Left ventricle myocardium superior (tissue), 1 donor: ENCODE data around the gene USP20. TPM values are rescaled to one million over a fixed set of nuclear protein-coding genes. Genes with fewer than 3 reads are reported as not detected.

Experiments used
- ATAC-seq: fragments of 200-7000 bp; cut with Tn5 transposase; one replicate; pipeline ENCODE4 v1.9.1; 2020; ENCODE audit warnings: mild to moderate bottlenecking, moderate library complexity
- DNase-seq: peaks from one replicate; pipeline ENCODE4 v3.0.0-alpha.2; 2020
- intact Hi-C: fragments of 100-400 bp; cut with micrococcal nuclease; formaldehyde crosslinking; loops from one replicate; pipeline ENCODE4 v1.11.0; 2022
- total RNA-seq: library from RNA; stranded (reverse); fragmentation: NEBNext Ultra II Directional; extraction: Animal tissue kit (Norgen Biotek cat#: 25700); gene quantifications from one replicate; pipeline ENCODE4 v1.2.1, GENCODE V29; 2021
- donor health status: DM: no; HTN: yes; CAD: no; lungs with severe emphysema.

USP20 gene
- total RNA-seq, 1 donor from 2014 or later: 11.6 TPM

GRCh38 chr9:129848712-129849441, 13.6 kb downstream of the USP20 start:
- no peak for DNase-seq
- intact Hi-C loops: no loop called here
- no peak for ATAC-seq

DNA sequence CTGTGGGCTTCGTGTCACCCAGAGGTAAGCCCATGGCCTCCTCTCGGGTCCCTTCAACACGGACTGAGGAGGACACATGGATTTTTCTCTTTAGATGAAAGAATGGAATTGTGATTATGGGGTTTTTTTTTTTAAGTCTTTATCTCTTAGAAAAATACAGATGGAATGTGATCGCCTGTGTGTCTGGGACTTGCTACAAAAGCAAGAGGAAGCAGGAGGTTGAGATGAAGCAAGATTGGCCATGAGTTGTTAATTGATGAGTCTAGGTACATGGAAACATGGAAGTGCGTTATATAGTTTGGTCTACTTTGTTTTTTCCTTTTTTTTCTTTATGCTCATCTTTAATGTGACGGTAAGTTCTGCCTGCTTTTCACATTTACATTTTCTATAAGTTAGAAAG, 14.6 kb downstream of the USP20 start:
- intact Hi-C loops: no loop called here
- DNase-seq (no peak), ATAC-seq (no peak)

DNA sequence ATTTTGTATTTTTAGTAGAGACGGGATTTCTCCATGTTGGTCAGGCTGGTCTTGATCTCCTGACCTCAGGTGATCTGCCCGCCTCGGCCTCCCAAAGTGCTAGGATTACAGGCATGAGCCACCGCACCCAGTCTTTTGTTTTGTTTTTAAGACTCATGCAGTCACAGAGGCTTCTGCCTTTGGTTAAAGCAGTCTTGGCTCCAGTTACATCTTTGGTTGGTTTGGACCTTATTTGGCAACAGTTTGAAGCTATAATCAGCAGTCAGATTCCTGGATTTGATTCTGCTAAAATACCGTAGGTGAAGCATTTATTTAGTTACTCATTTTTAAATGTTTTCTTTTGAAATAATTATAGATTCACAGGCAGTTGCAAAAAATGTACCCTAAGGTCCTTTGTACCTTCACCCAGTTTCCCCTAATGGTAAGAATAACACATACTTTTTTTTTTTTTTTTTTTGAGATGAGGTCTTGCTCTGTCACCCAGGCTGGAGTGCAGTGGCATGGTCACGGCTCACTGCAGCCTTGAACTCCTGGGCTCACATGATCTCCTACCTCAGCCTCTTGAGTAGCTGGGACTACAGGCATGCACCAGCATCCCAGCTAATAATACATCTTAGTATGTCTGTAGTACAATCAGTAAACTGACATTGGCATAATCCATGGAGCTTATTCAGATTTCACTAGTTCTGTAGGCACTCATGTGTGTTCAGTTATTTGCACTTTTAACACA, 15.7 kb downstream of the USP20 start:
- DNase-seq (no peak), ATAC-seq (no peak)
- intact Hi-C loops: no loop called here

GRCh38 chr9:129851821-129852220, 16.6 kb downstream of the USP20 start:
- intact Hi-C loops: no loop called here
- ATAC-seq (no peak), DNase-seq (no peak)

DNA sequence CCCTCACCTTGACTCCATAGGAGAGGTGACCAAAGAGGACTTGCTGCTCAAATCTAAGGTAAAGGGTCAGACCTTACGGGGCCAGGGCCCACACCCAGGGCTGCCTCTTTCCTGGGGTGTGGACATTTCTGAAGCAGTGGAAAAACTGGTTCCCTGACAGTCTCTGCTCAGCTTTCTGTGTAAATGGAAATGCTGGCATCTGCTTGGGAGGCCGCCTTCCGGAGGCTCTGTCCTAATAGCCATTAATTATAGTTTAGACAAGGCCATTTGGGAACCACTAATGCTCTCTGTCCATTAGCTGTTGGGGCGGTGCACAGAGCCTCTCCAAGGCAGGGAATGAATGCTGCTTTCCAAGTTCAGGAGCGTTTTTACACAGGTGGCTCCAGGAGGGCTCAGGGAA, 17.3 kb downstream of the USP20 start:
- intact Hi-C loops: no loop called here

GRCh38 chr9:129853614-129854013, 18.4 kb downstream of the USP20 start:
- intact Hi-C loops: no loop called here
- ATAC-seq (no peak), DNase-seq (no peak)

More for the DNA sequence above, 17.3 kb downstream of the USP20 start:
- DNase-seq (no peak), ATAC-seq (no peak)

GRCh38 chr9:129854588-129855110, 19.4 kb downstream of the USP20 start:
- DNase-seq (no peak), ATAC-seq (no peak)
- intact Hi-C loops: no loop called here

- no peak for ATAC-seq
- intact Hi-C loops: no loop called here
- no peak for DNase-seq
Measured at GRCh38 chr9:129857207-129857606, 21.9 kb downstream of the USP20 start.

DNA sequence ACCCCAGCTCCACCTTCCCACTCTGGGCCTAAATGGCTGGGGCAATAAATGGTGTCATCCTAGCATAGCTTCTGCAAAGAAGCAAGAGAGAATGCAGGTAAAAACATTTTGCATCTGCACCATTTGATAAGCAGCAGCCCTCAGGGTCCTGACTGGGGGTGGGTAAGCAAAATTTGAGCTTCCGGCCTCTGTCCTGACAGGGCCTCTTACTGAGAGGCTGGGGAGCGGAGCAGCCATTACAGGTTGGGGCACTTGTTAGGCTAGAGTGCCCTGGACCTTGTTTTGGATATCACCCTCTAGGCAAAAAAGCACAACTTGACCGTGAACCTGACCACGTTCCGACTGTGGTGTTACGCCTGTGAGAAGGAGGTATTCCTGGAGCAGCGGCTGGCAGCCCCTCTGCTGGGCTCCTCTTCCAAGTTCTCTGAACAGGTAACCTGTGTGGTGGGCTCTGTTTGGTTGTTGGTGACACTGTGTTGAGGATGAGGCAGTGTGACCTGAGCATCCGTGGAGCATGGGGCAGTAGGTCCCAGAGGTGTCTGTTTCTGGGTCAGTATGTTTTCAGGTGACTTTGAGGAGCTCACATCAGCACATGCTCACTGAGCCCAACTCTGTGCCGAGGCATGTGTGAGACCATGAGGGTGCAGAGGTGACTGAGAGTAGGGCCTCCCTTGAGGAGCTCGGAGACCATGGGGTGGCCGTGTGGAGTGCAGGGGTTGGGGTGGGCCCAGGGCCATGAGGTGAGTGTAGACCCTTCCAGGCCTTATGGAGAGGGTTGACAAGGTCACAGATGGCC, 23.1 kb downstream of the USP20 start:
- intact Hi-C loops: no loop called here
- DNase-seq (no peak), ATAC-seq (no peak)

DNA sequence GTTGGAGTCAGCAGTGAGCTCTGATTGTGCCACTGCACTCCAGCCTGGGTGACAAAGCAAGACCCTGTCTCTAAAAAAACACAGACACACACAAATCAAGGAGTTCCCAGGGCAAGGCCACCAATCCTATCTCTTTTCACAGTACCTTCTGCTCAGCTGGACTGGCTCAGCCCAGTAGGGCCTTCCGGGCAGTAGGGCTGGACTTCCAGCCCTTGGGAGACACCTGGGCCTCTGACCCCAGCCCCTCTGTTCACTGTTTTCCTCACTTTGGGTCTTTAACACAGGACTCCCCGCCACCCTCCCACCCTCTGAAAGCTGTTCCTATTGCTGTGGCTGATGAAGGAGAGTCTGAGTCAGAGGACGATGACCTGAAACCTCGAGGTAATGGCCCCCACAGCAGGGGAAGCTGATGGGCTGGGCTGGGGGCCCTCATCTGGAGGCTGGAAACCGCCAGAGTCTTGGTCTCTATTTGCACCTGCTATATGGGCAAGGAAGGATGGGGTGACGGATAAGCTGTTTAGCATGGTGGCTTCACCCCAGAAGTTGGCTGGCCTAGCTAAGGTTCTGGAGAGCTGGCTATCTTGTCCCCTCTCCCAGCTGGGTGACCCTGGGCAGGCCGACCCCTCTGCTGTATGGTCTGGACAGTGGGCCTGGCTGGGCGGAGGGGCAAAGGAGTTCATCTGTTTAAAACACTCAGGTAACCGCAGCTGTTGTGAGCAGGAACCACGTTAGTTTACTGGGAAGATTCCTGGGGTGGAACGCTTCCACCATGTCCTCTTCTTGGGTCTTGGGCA, 25.6 kb downstream of the USP20 start:
- no peak for ATAC-seq
- DNase-seq: no peak
- intact Hi-C loops: no loop called here

GRCh38 chr9:129861447-129861827, 26.2 kb downstream of the USP20 start:
- intact Hi-C loops: no loop called here
- ATAC-seq: no peak
- DNase-seq: no peak

DNA sequence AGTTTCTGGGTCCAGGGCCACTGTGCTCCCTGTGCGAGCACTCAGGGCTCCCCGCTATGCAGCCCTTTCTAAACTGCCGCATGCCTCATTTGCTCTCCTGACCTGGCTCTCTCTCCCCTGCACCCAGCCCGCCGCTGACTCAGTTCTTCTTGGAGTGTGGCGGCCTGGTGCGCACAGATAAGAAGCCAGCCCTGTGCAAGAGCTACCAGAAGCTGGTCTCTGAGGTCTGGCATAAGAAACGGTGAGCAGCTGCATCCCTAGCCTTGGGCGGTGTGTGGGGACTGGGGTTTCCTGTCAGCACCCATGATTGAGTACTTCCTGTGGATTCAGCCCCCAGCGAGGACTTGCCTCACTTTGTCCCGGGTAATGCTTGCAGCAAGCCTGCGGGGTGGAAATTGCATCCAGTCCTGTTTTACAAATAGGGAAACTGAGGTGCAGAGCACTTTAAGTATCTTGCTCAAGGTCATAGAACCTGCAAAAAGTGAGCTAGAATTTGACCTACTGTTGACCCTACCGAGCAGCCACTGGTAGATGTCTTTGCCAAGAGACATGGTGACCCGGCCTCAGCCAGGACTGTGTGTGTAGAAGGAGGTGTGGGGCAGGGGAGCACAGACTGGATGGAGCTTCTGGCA, 27.9 kb downstream of the USP20 start:
- DNase-seq (no peak), ATAC-seq (no peak)
- intact Hi-C loops: no loop called here

- intact Hi-C loops: no loop called here
- no peak for DNase-seq
- ATAC-seq: no peak
Measured at GRCh38 chr9:129864991-129865647, 29.9 kb downstream of the USP20 start.

DNA sequence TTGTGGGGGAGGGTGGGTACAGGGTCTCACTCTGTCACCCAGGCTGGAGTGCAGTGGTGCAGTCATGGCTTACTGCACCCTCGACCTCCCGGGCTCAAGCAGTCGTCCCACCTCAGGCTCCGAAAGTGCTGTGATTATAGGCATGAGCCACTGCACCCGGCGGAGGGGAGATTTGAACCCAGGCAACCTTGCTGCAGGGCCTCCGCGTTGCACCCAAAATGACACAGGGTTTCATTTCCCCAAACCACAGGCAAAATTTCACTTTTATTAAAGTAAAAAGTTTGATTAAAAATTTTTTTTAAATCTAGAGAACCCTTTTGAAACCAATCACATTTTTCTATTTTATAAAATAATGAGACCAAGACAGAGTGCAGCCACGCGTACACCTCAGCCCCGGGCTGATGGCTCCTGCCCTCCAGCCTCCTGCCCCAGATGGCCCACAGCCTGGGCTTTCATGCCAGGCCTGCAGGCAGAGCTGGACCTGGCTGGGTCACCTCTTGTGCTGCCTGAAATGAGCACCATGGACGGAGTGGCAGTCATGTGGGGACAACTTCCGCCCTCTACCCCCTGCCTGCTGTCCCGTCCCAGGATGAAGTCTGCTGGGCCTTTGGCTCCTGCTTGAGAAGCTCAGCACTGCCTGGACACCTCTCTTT, 30.5 kb downstream of the USP20 start:
- no peak for ATAC-seq
- intact Hi-C loops: no loop called here
- DNase-seq: no peak

DNA sequence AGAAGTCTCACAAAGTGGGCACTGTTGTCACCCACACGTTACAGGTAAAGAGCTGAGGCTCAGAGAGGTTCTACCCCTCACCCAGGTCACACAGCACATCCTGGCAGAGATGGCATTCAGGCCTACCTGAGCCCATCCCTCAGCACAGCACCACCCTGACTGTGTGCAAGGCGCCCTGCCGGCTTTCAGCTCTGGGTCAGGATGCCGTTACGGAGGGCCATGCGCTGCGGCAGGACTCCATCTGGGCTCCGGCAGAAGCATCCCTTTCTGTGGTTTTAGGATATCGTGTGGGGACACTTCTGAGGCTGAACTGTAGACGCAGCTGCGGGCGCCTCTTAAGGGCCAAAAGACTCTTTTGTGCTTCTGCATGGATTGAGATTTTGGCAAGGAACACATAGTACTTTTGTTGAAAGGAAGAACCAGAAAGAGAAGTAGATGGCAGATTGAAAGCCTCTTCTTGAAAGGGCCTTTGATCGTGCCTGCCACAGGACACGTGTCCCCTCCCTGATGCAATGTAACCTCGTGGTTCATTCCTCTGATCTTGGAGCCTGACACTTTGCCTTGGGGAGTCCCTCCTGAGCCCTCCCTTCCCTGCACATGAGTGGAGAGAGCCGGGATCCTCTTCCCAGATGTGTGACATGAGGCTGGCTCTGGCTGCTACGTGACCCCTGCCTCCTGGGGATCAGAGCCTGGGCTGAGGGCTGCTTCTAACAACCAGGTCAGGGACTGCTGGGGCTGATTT, 31.3 kb downstream of the USP20 start:
- ATAC-seq (no peak), DNase-seq (no peak)
- intact Hi-C loops: no loop called here

GRCh38 chr9:129867136-129868022, 32.1 kb downstream of the USP20 start:
- DNase-seq: no peak
- intact Hi-C loops: no loop called here
- ATAC-seq: no peak
